Measurements from ENCODE around the gene SUN5.

GRCh38 chr20:32979201-32979998, 24.8 kb downstream of the SUN5 start:
- TF ChIP-seq POLR2A (IDR thresholded peaks at IDR 0.05; ENCODE audit: low read depth, low read length) (no peak), POLR2AphosphoS5 (IDR thresholded peaks at IDR 0.05; ENCODE audit: low read depth, low read length) (no peak), TAF1 (IDR thresholded peaks at IDR 0.05; ENCODE audit: borderline replicate concordance, low read depth, low read length) (no peak)

Data from GM12892 (cell line).